ENCODE results near the gene CCDC15. TPM values are rescaled to one million over a fixed set of nuclear protein-coding genes. Genes with fewer than 3 reads are reported as not detected.
A peak's percentile ranks its signal among the peaks of the same experiment; 100 is the strongest.

The CCDC15 gene
- total and polyA plus RNA-seq, 2 of the 4 experiments (the other 2 are of a cell fraction) = 1.1 to 2.0 TPM

DNA sequence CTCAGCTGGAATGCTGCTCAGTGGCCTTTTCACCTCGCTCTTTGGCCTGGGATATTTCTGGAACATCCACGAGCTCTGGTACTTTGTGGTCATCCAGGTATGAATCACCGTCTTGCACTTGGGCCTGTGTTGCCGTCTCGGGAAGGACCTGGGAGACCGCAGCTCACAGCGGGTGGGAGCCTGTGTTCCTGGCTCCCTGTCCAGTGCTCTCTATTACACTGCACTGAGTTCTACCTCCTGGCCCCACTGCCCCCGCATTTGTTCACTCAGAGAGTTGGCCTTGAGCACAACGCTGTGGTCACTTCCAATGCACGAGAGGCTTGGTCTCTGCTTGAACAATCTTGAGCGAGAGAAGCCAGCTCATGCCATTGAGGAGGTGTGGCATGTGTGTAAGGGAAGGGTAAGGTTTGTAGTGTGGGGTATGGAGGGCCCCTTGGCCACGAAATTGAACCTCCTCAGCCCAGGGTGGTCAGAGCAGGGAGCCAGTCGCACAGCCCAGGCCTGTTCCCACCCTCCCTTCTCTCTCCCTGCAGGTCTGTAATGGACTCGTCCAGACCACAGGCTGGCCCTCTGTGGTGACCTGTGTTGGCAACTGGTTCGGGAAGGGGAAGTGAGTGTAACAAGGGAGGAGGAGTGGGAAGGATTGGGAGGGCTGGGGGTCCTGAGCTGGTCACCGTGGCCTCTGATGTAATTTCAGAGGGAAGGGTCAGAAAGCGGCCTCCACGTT, 125.3 kb downstream of the CCDC15 start:
- H2AFZ ChIP-seq (replicated peaks; ENCODE audit: low read length, poor library complexity) = peak overlapping the region; percentile 8
- H3K9me1 ChIP-seq (ENCODE audit: insufficient read depth, low read length) = peaks cover 19% of the 10 kb centered on the region
- H3K4me3 ChIP-seq (ENCODE audit: insufficient read depth, low read depth, low read length) = no peak overlapping the region
- H3K4me1 ChIP-seq (ENCODE audit: control insufficient read depth, insufficient read depth, low read length) = peaks cover 11% of the 10 kb centered on the region
- 73% methylated on average over 6 of the region's 18 CpGs; no CpG with 5 or more reads in 1 of the 2 experiments for WGBS, 2 experiments (ENCODE audit: extremely low coverage in 2 of 2, insufficient read length in 1 of 2)
- H4K91ac ChIP-seq (ENCODE audit: insufficient read depth, low read depth, low read length) = no peak overlapping the region
- H2BK5ac ChIP-seq (ENCODE audit: low read depth, low read length, poor library complexity, severe bottlenecking) = no peak overlapping the region
- no peak overlapping the region for H3K9ac ChIP-seq (ENCODE audit: low read depth, low read length)
- no peak overlapping the region for H2BK20ac ChIP-seq (ENCODE audit: low read depth, low read length)
- in situ Hi-C loops (cut with MboI; ENCODE audit: low sequenced_read_pairs) (no loop called here), intact Hi-C loops (cut with micrococcal nuclease) (no loop called here), dilution Hi-C loops (cut with HindIII; ENCODE audit: low sequenced_read_pairs, unreplicated experiment) (no loop called here)
- TF ChIP-seq MAFK (IDR thresholded peaks at IDR 0.05; ENCODE audit: low read depth, low read length) (no peak), BHLHE40 (IDR thresholded peaks at IDR 0.05; ENCODE audit: low read depth, low read length) (no peak), RAD21 (IDR thresholded peaks at IDR 0.05; ENCODE audit: low read length) (no peak), SMC3 (IDR thresholded peaks at IDR 0.05; ENCODE audit: low read depth, low read length) (no peak), RCOR1 (IDR thresholded peaks at IDR 0.05; ENCODE audit: insufficient replicate concordance, low read length) (no peak), MAZ (IDR thresholded peaks at IDR 0.05; ENCODE audit: borderline replicate concordance, low read depth, low read length) (no peak), MXI1 (IDR thresholded peaks at IDR 0.05; ENCODE audit: borderline replicate concordance, low read depth, low read length) (no peak), CHD1 (IDR thresholded peaks at IDR 0.05; ENCODE audit: low read depth, low read length) (no peak), RFX5 (IDR thresholded peaks at IDR 0.05; ENCODE audit: low read depth, low read length) (no peak), CEBPB (IDR thresholded peaks at IDR 0.05; ENCODE audit: low read depth, low read length) (no peak), NFE2L2 (IDR thresholded peaks at IDR 0.05; ENCODE audit: low read depth, low read length) (no peak)
- TF ChIP-seq, protein P1, sequence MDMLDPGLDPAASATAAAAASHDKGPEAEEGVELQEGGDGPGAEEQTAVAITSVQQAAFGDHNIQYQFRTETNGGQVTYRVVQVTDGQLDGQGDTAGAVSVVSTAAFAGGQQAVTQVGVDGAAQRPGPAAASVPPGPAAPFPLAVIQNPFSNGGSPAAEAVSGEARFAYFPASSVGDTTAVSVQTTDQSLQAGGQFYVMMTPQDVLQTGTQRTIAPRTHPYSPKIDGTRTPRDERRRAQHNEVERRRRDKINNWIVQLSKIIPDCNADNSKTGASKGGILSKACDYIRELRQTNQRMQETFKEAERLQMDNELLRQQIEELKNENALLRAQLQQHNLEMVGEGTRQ (IDR thresholded peaks at IDR 0.05; ENCODE audit: low read depth, low read length) = no peak
- TF ChIP-seq, protein P2, sequence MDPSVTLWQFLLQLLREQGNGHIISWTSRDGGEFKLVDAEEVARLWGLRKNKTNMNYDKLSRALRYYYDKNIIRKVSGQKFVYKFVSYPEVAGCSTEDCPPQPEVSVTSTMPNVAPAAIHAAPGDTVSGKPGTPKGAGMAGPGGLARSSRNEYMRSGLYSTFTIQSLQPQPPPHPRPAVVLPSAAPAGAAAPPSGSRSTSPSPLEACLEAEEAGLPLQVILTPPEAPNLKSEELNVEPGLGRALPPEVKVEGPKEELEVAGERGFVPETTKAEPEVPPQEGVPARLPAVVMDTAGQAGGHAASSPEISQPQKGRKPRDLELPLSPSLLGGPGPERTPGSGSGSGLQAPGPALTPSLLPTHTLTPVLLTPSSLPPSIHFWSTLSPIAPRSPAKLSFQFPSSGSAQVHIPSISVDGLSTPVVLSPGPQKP (IDR thresholded peaks at IDR 0.05; ENCODE audit: borderline replicate concordance, low read depth, low read length) = no peak
- TF ChIP-seq, protein P3, sequence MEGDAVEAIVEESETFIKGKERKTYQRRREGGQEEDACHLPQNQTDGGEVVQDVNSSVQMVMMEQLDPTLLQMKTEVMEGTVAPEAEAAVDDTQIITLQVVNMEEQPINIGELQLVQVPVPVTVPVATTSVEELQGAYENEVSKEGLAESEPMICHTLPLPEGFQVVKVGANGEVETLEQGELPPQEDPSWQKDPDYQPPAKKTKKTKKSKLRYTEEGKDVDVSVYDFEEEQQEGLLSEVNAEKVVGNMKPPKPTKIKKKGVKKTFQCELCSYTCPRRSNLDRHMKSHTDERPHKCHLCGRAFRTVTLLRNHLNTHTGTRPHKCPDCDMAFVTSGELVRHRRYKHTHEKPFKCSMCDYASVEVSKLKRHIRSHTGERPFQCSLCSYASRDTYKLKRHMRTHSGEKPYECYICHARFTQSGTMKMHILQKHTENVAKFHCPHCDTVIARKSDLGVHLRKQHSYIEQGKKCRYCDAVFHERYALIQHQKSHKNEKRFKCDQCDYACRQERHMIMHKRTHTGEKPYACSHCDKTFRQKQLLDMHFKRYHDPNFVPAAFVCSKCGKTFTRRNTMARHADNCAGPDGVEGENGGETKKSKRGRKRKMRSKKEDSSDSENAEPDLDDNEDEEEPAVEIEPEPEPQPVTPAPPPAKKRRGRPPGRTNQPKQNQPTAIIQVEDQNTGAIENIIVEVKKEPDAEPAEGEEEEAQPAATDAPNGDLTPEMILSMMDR (conservative IDR thresholded peaks at IDR 0.05; ENCODE audit: low read depth, low read length) = no peak
- no peaks in the 10 kb centered on the region for H3K36me3 ChIP-seq (ENCODE audit: control insufficient read depth, insufficient read depth, low read length)
- H3K18ac ChIP-seq (ENCODE audit: low read depth, low read length) = no peak overlapping the region
- ATAC-seq (ENCODE audit: low read depth) (no peak), DNase-seq (no peak)
- no peaks in the 10 kb centered on the region for H4K20me1 ChIP-seq (ENCODE audit: insufficient read depth, low read length)
- H2AK9ac ChIP-seq (replicated peaks; ENCODE audit: low read depth, low read length, poor library complexity) = no peak overlapping the region
- H2BK120ac ChIP-seq (ENCODE audit: low read depth, low read length) = no peak overlapping the region
- no peak overlapping the region for H3K56ac ChIP-seq (ENCODE audit: extremely low read depth, insufficient read depth, low read length)
- ChIA-PET POLR2A (ENCODE audit: unreplicated experiment) (no interaction called here), CTCF (no interaction called here)
- H3K27ac ChIP-seq (ENCODE audit: insufficient read depth, low read length) = no peak overlapping the region
- H4K8ac ChIP-seq (ENCODE audit: low read depth in 2 of 2, low read length in 2 of 2) = no peak overlapping the region
- no peak overlapping the region for H2BK15ac ChIP-seq (ENCODE audit: low read depth, low read length)
- no peak overlapping the region for H4K5ac ChIP-seq (ENCODE audit: low read depth, low read length)
- BruUV-seq (replicated peaks) = no TSS peak
- no peak overlapping the region; the same call in 1 of the 2 replicates for H3K14ac ChIP-seq (replicated peaks; ENCODE audit: low read depth, low read length)
- H3K4ac ChIP-seq (ENCODE audit: low read depth, low read length) = no peak overlapping the region
- H3K4me2 ChIP-seq (ENCODE audit: low read depth, low read length) = no peak overlapping the region
- no peak overlapping the region for H3K23ac ChIP-seq (ENCODE audit: low read depth, low read length)
- no peaks in the 10 kb centered on the region for H3K79me1 ChIP-seq (ENCODE audit: low read depth in 1 of 2, low read length in 2 of 2)
- H3K27me3 ChIP-seq (ENCODE audit: control insufficient read depth, insufficient read depth, low read length) = no peaks in the 10 kb centered on the region
- no peaks in the 10 kb centered on the region for H3K9me3 ChIP-seq (ENCODE audit: control insufficient read depth, insufficient read depth, low read length)
- no peak overlapping the region for H2AK5ac ChIP-seq (ENCODE audit: low read depth, low read length)

All from IMR-90 (cell line).